SK-N-SH (cell line): ENCODE measurements around the gene CD3D. TPM values are rescaled to one million over a fixed set of nuclear protein-coding genes. Genes with fewer than 3 reads are reported as not detected.

ENCODE experiments used
- CTCF ChIA-PET: fragments of 300-600, 350-600 bp; formaldehyde crosslinking; extraction: SDS; loops from one replicate; lab custom pipeline; 2021; lab: Yijun Ruan, JAX
- POLR2A ChIA-PET: fragments of 350-600 bp; sonication (Branson Sonifier 250); formaldehyde crosslinking; extraction: SDS; loops from one replicate; lab custom pipeline; 2020; ENCODE audit warnings: antibody characterized with exemption, inconsistent platforms; lab: Yijun Ruan, JAX
- DNase-seq: peaks from one replicate; pipeline ENCODE4 v3.0.0; 2012
- H2AFZ ChIP-seq: fragments of 200-600 bp; sonication (generic); 2 replicates; pipeline ENCODE4 v1.8.1; 2016; ENCODE audit warnings: antibody characterized with exemption, mild to moderate bottlenecking, low read depth
- H3F3A ChIP-seq: fragments of 200-600 bp; sonication (generic); replicated peaks from 2 replicates; pipeline ENCODE3; 2016; ENCODE audit warnings: antibody characterized with exemption, mild to moderate bottlenecking; ENCODE audit not compliant: insufficient read depth
- H3K27ac ChIP-seq, 2 experiments: fragments of 200-500 bp in 1 of 2; fragments of 200-600 bp in 1 of 2; sonication (Bioruptor generic) in 1 of 2; sonication (generic), shearing (Covaris generic) in 1 of 2; 2 replicates each; pipeline versions ENCODE4 v1.5.1 to v1.6.1; 2014 to 2016; ENCODE audit warnings: low read depth in 2 of 2, inconsistent platforms in 1 of 2, low read length in 1 of 2, mild to moderate bottlenecking in 1 of 2, mixed read lengths in 1 of 2
- H3K27me3 ChIP-seq: fragments of 200-600 bp; sonication (generic), shearing (Covaris generic); 2 replicates; pipeline ENCODE4 v1.6.1; 2016; ENCODE audit warnings: mixed run types; ENCODE audit not compliant: insufficient read depth
- H3K36me3 ChIP-seq, 2 experiments: fragments of 200-500 bp in 1 of 2; fragments of 200-600 bp in 1 of 2; sonication (Bioruptor generic) in 1 of 2; sonication (generic) in 1 of 2; replicated peaks in 1 of 2; 2 replicates each; pipeline versions ENCODE3 to v1.5.1; 2014 to 2016; ENCODE audit warnings: low read length in 1 of 2, mild to moderate bottlenecking in 1 of 2; ENCODE audit not compliant: insufficient read depth in 2 of 2, control insufficient read depth in 1 of 2
- H3K4me1 ChIP-seq, 2 experiments: fragments of 200-500 bp in 1 of 2; fragments of 200-600 bp in 1 of 2; sonication (Bioruptor generic) in 1 of 2; sonication (generic), shearing (Covaris generic) in 1 of 2; 2 replicates each; pipeline versions ENCODE4 v1.5.1 to v1.6.1; 2014 to 2016; ENCODE audit warnings: low read depth in 1 of 2, low read length in 1 of 2, mixed run types in 1 of 2; ENCODE audit not compliant: insufficient read depth in 2 of 2, control insufficient read depth in 1 of 2
- H3K4me2 ChIP-seq: fragments of 200-600 bp; sonication (generic), shearing (Covaris generic); 2 replicates; pipeline ENCODE4 v1.6.1; 2017; ENCODE audit warnings: mixed run types
- H3K4me3 ChIP-seq, 2 experiments: fragments of 200-500 bp in 1 of 2; fragments of 200-600 bp in 1 of 2; sonication (Bioruptor generic) in 1 of 2; sonication (generic), shearing (Covaris generic) in 1 of 2; 2 replicates each; pipeline versions ENCODE4 v1.5.1 to v1.8.1; 2014 to 2016; ENCODE audit warnings: low read depth in 2 of 2, inconsistent platforms in 1 of 2, low read length in 1 of 2, mild to moderate bottlenecking in 1 of 2, mixed read lengths in 1 of 2, moderate library complexity in 1 of 2
- H3K79me2 ChIP-seq: fragments of 200-600 bp; sonication (generic); 2 replicates; pipeline ENCODE4 v1.8.1; 2017; ENCODE audit warnings: mild to moderate bottlenecking; ENCODE audit not compliant: insufficient read depth
- H3K9ac ChIP-seq: fragments of 200-600 bp; sonication (generic); 2 replicates; pipeline ENCODE4 v1.6.1; 2017; ENCODE audit warnings: mixed run types
- H3K9me2 ChIP-seq: fragments of 200-600 bp; sonication (generic); 2 replicates; pipeline ENCODE4 v1.6.1; 2017; ENCODE audit warnings: mixed run types
- H3K9me3 ChIP-seq: fragments of 200-600 bp; sonication (generic); 2 replicates; pipeline ENCODE4 v1.6.1; 2017; ENCODE audit warnings: mixed run types, mild to moderate bottlenecking, moderate library complexity
- H4K20me1 ChIP-seq: fragments of 200-600 bp; sonication (generic); 2 replicates; pipeline ENCODE4 v1.6.1; 2017; ENCODE audit warnings: mild to moderate bottlenecking, mixed run types; ENCODE audit not compliant: insufficient read depth
- ELF1 ChIP-seq: IDR thresholded peaks from 2 replicates; pipeline ENCODE4 v1.4.0; 2012
- EP300 ChIP-seq, 2 experiments: IDR thresholded peaks; 2 replicates each; pipeline versions ENCODE4 v1.4.0 to v1.6.1; 2012; ENCODE audit warnings: borderline replicate concordance in 1 of 2, low read depth in 1 of 2, low read length in 1 of 2
- EZH2phosphoT487 ChIP-seq: fragments of 200-600 bp; sonication (generic); IDR thresholded peaks from 2 replicates; pipeline ENCODE4 v1.6.1; 2017; ENCODE audit warnings: low read depth, mixed run types, mild to moderate bottlenecking, antibody characterized with exemption, moderate library complexity, borderline replicate concordance
- FOXJ3 ChIP-seq: sonication (generic); formaldehyde crosslinking; IDR thresholded peaks from 2 replicates; pipeline ENCODE4 v1.5.1; 2020; ENCODE audit warnings: mild to moderate bottlenecking, missing genetic modification reagents
- FOXM1 ChIP-seq: IDR thresholded peaks from 2 replicates; pipeline ENCODE4 v1.4.0; 2012; ENCODE audit warnings: low read depth, mild to moderate bottlenecking
- GABPA ChIP-seq: IDR thresholded peaks from 2 replicates; pipeline ENCODE4 v1.4.0; 2012; ENCODE audit warnings: low read depth, mild to moderate bottlenecking
- GATA2 ChIP-seq: sonication (generic); formaldehyde crosslinking; IDR thresholded peaks from 2 replicates; pipeline ENCODE4 v1.5.0; 2020; ENCODE audit warnings: mild to moderate bottlenecking, missing genetic modification reagents
- IRF3 ChIP-seq: fragments of 150-350 bp; IDR thresholded peaks from 2 replicates; pipeline ENCODE4 v1.6.1; 2016; ENCODE audit warnings: mild to moderate bottlenecking, low read depth, low read length
- MAX ChIP-seq: IDR thresholded peaks from 2 replicates; pipeline ENCODE4 v1.4.0; 2012; ENCODE audit warnings: low read depth
- MEF2A ChIP-seq: IDR thresholded peaks from 2 replicates; pipeline ENCODE4 v1.4.0; 2012; ENCODE audit warnings: low read depth, borderline replicate concordance
- MXI1 ChIP-seq: IDR thresholded peaks from 2 replicates; pipeline ENCODE4 v1.6.1; 2012; ENCODE audit warnings: mild to moderate bottlenecking, low read depth, low read length, improper control_type of control experiment
- NFIC ChIP-seq: IDR thresholded peaks from 2 replicates; pipeline ENCODE4 v1.4.0; 2012; ENCODE audit warnings: borderline replicate concordance
- NRF1 ChIP-seq: IDR thresholded peaks from 2 replicates; pipeline ENCODE4 v1.6.1; 2012; ENCODE audit warnings: low read depth, mild to moderate bottlenecking, low read length
- PBX3 ChIP-seq: IDR thresholded peaks from 2 replicates; pipeline ENCODE4; 2012
- POLR2AphosphoS5 ChIP-seq: IDR thresholded peaks from 2 replicates; pipeline ENCODE4 v1.6.1; 2012; ENCODE audit warnings: low read depth, low read length
- RAD21 ChIP-seq: IDR thresholded peaks from 2 replicates; pipeline ENCODE4 v1.6.1; 2012; ENCODE audit warnings: mild to moderate bottlenecking, low read length
- RCOR1 ChIP-seq: fragments of 150-350 bp; IDR thresholded peaks from 2 replicates; pipeline ENCODE4 v1.6.1; 2017; ENCODE audit warnings: antibody characterized with exemption, low read length
- REST ChIP-seq: IDR thresholded peaks from 2 replicates; pipeline ENCODE4 v1.6.1; 2012; ENCODE audit warnings: mild to moderate bottlenecking, low read depth, low read length, moderate library complexity
- RFX5 ChIP-seq: IDR thresholded peaks from 2 replicates; pipeline ENCODE4 v1.6.1; 2012; ENCODE audit warnings: mild to moderate bottlenecking, improper control_type of control experiment, low read length
- TAF1 ChIP-seq: IDR thresholded peaks from 2 replicates; pipeline ENCODE4 v1.6.1; 2012; ENCODE audit warnings: low read depth, mild to moderate bottlenecking, low read length, moderate library complexity, borderline replicate concordance
- TCF12 ChIP-seq: IDR thresholded peaks from 2 replicates; pipeline ENCODE4 v1.4.0; 2012
- TEAD4 ChIP-seq: IDR thresholded peaks from 2 replicates; pipeline ENCODE4 v1.4.0; 2012; ENCODE audit warnings: mild to moderate bottlenecking, borderline replicate concordance; ENCODE audit not compliant: insufficient read depth
- USF1 ChIP-seq: IDR thresholded peaks from 2 replicates; pipeline ENCODE4 v1.4.0; 2012; ENCODE audit warnings: low read depth, borderline replicate concordance
- YY1 ChIP-seq: IDR thresholded peaks from 2 replicates; pipeline ENCODE4 v1.4.0; 2012; ENCODE audit warnings: low read depth, mild to moderate bottlenecking
- ZBTB33 ChIP-seq: IDR thresholded peaks from 2 replicates; pipeline ENCODE4 v1.4.0; 2012; ENCODE audit warnings: low read depth, borderline replicate concordance
- WGBS: methylation state at CpG from one replicate; pipeline ENCODE4 v1.1.6; 2017; ENCODE audit warnings: low lambda C conversion rate; 5-methylcytosine and 5-hydroxymethylcytosine counted together
- polyA plus RNA-seq, 3 experiments: library from polyadenylated mRNA; depleted of rRNA; stranded (reverse); fragments of >200 nt; gene quantifications; 2 replicates each; pipeline ENCODE4 v1.2.3, GENCODE V29; 2012

The CD3D gene
- polyA plus RNA-seq, 1 of the 3 experiments (the other 2 are of a cell fraction) = 0.44 TPM

GRCh38 chr11:118359295-118359958 lies 16.9 kb upstream of the CD3D start, which contains the start of gene UBE4A:
TSS of gene UBE4A (plus strand) at chr11:118359600. CDS start at chr11:118365081, 5,481 bp downstream.
- peak within 1 kb of the TSS; percentile 39 to 45; a peak in 2 of 4 replicates for H3K27ac ChIP-seq
- WGBS = 3% methylated on average over 33 of the region's 33 CpGs
- H3K36me3 ChIP-seq = peaks cover 0 to 2% of the 10 kb centered on the region in 2 experiments
- no peaks in the 10 kb centered on the region for H3K9me2 ChIP-seq
- ChIA-PET CTCF (interaction anchor here (0.7 to 1.2 kb wide), 3 partner anchors 161 to 1190 kb away, joined by 3 to 4 read pairs (median 3); no protein-coding TSS in a partner anchor), POLR2A (interaction anchor here (0.6 to 1.2 kb wide), 2 partner anchors 21 to 188 kb away, joined by 3 to 4 read pairs; no protein-coding TSS in a partner anchor)
- no peaks in the 10 kb centered on the region for H3K9me3 ChIP-seq
- peaks cover 0 to 6% of the 10 kb centered on the region in 2 experiments; a peak in 2 of 4 replicates for H3K4me1 ChIP-seq
- H2AFZ ChIP-seq = peak within 1 kb of the TSS; percentile 100
- no peaks in the 10 kb centered on the region; the same call in 1 of the 2 replicates for H4K20me1 ChIP-seq
- peaks cover 48% of the 10 kb centered on the region for H3K79me2 ChIP-seq
- DNase-seq = peak; percentile 82
- peaks cover 16% of the 10 kb centered on the region for H3F3A ChIP-seq
- no peaks in the 10 kb centered on the region for H3K27me3 ChIP-seq
- peak within 1 kb of the TSS; percentile 81 for H3K9ac ChIP-seq
- H3K4me2 ChIP-seq = peak within 1 kb of the TSS; percentile 90
- peak within 1 kb of the TSS; percentile 91 to 93 for H3K4me3 ChIP-seq
- TF ChIP-seq YY1 = 0 out of 2 replicates have a peak, but pooled peaks have one; percentile 23
- TF ChIP-seq NFIC = no peak
- TF ChIP-seq MAX = peak; percentile 90
- peak; percentile 57; the same call in 1 of the 2 replicates for TF ChIP-seq RCOR1
- TF ChIP-seq FOXM1 = no peak
- no peak for TF ChIP-seq RAD21
- TF ChIP-seq USF1 = peak; percentile 31; the same call in 1 of the 2 replicates
- no peak for TF ChIP-seq IRF3
- no peak for TF ChIP-seq RFX5
- TF ChIP-seq NRF1 = peak; percentile 65
- TF ChIP-seq TAF1 = peak; percentile 74
- TF ChIP-seq GABPA = peak; percentile 99
- no peak for TF ChIP-seq PBX3
- TF ChIP-seq POLR2AphosphoS5 = peak; percentile 91
- TF ChIP-seq GATA2 = no peak
- peak; percentile 99 for TF ChIP-seq ELF1
- TF ChIP-seq TEAD4 = no peak
- no peak for TF ChIP-seq TCF12
- no peak for TF ChIP-seq FOXJ3
- no peak for TF ChIP-seq EZH2phosphoT487
- TF ChIP-seq EP300 (IDR thresholded peaks at IDR 0.05; ENCODE audit: borderline replicate concordance in 1 of 2, low read depth in 1 of 2, low read length in 1 of 2) = no peak
- TF ChIP-seq MEF2A = no peak
- TF ChIP-seq ZBTB33 = no peak
- TF ChIP-seq REST = no peak
- peak; percentile 68; the same call in 1 of the 2 replicates for TF ChIP-seq MXI1
